OCI-LY7 (cell line): ENCODE data around the gene HSPB6. TPM values are rescaled to one million over a fixed set of nuclear protein-coding genes. Genes with fewer than 3 reads are reported as not detected.

Experiments used
- BruUV-seq: library from RNA; stranded (reverse); fragments of 400-500 nt; replicated peaks from 2 replicates; lab custom pipeline; 2021; lab: Mats Ljungman, UMichigan
- CTCF ChIA-PET: fragments of 300-600 bp; sonication (Branson Sonifier 250); formaldehyde crosslinking; loops from one replicate; lab custom pipeline; 2022; ENCODE audit warnings: antibody characterized with exemption; ENCODE audit not compliant: unreplicated experiment; lab: Charles Lee
- POLR2A ChIA-PET: fragments of 300-600 bp; sonication (Branson Sonifier 250); formaldehyde crosslinking; loops from one replicate; lab custom pipeline; 2022; ENCODE audit warnings: antibody characterized with exemption; lab: Charles Lee
- DNase-seq: peaks from one replicate; pipeline ENCODE4 v3.0.0-alpha.2; 2015; ENCODE audit warnings: low spot score
- H2AFZ ChIP-seq: fragments of 200-600 bp; sonication (generic), shearing (Covaris generic); 2 replicates; pipeline ENCODE4 v1.6.1; 2014; ENCODE audit warnings: mild to moderate bottlenecking, antibody characterized with exemption, low read length, moderate library complexity
- H3K27ac ChIP-seq: fragments of 200-600 bp; sonication (generic); 2 replicates; pipeline ENCODE4 v1.5.1; 2014; ENCODE audit warnings: mixed run types, low read depth, mild to moderate bottlenecking, moderate library complexity, low read length, inconsistent platforms; ENCODE audit not compliant: poor library complexity, severe bottlenecking
- H3K36me3 ChIP-seq: fragments of 200-600 bp; sonication (generic); 2 replicates; pipeline ENCODE4 v1.6.1; 2014; ENCODE audit warnings: mild to moderate bottlenecking, antibody characterized with exemption, low read length, moderate library complexity, mixed read lengths; ENCODE audit not compliant: insufficient read depth
- H3K4me1 ChIP-seq: fragments of 200-600 bp; sonication (generic); 2 replicates; pipeline ENCODE4 v1.5.1; 2014; ENCODE audit warnings: mild to moderate bottlenecking, low read length; ENCODE audit not compliant: insufficient read depth, poor library complexity, severe bottlenecking
- H3K4me2 ChIP-seq: fragments of 200-600 bp; sonication (generic); 2 replicates; pipeline ENCODE4 v1.6.1; 2014; ENCODE audit warnings: mild to moderate bottlenecking, low read length
- H3K4me3 ChIP-seq: fragments of 200-600 bp; sonication (generic); 2 replicates; pipeline ENCODE4 v1.5.1; 2014; ENCODE audit warnings: mild to moderate bottlenecking, low read depth, low read length; ENCODE audit not compliant: poor library complexity, severe bottlenecking
- H3K79me2 ChIP-seq: fragments of 200-600 bp; sonication (generic); 2 replicates; pipeline ENCODE4 v1.6.1; 2016; ENCODE audit warnings: low read depth, mild to moderate bottlenecking, low read length, moderate library complexity, mixed read lengths; ENCODE audit not compliant: insufficient read depth
- H3K9me2 ChIP-seq: fragments of 200-600 bp; sonication (generic); 2 replicates; pipeline ENCODE4 v1.6.1; 2016; ENCODE audit warnings: mild to moderate bottlenecking, low read length, mixed read lengths; ENCODE audit not compliant: insufficient read depth
- H3K9me3 ChIP-seq: fragments of 200-600 bp; sonication (generic); 2 replicates; pipeline ENCODE4 v1.6.1; 2014; ENCODE audit warnings: mild to moderate bottlenecking, mixed run types, low read length, mixed read lengths
- H4K20me1 ChIP-seq: fragments of 200-600 bp; sonication (generic); 2 replicates; pipeline ENCODE4 v1.6.1; 2014; ENCODE audit warnings: mild to moderate bottlenecking, antibody characterized with exemption, low read length, moderate library complexity, mixed read lengths; ENCODE audit not compliant: insufficient read depth
- EZH2phosphoT487 ChIP-seq: fragments of 200-600 bp; sonication (generic); IDR thresholded peaks from 2 replicates; pipeline ENCODE4 v1.6.1; 2018; ENCODE audit warnings: low read depth, borderline replicate concordance, mild to moderate bottlenecking, mixed run types, antibody characterized with exemption, low read length, moderate library complexity, mixed read lengths
- intact Hi-C: fragments of 100-400 bp; cut with micrococcal nuclease; formaldehyde crosslinking; loops from one replicate; pipeline ENCODE4 v1.10.0; 2022; ENCODE audit not compliant: unreplicated experiment
- total RNA-seq, 2 experiments: library from RNA; depleted of rRNA in 1 of 2; stranded (reverse); fragments of >200 nt in 1 of 2; shearing (Covaris generic) in 1 of 2; gene quantifications; 2 replicates each; pipeline ENCODE4 v1.2.3, GENCODE V29; 2014 to 2022
- TF ChIP-seq, protein P1 (sequence below): fragments of 200-600 bp; sonication (generic); conservative IDR thresholded peaks from 2 replicates; pipeline ENCODE4 v1.5.1; 2014; ENCODE audit warnings: mild to moderate bottlenecking, antibody characterized with exemption, low read length, moderate library complexity, mixed read lengths

Gene HSPB6
- total RNA-seq, 2 experiments from 2014 or later, result 1.7 TPM; not detected in 1

DNA sequence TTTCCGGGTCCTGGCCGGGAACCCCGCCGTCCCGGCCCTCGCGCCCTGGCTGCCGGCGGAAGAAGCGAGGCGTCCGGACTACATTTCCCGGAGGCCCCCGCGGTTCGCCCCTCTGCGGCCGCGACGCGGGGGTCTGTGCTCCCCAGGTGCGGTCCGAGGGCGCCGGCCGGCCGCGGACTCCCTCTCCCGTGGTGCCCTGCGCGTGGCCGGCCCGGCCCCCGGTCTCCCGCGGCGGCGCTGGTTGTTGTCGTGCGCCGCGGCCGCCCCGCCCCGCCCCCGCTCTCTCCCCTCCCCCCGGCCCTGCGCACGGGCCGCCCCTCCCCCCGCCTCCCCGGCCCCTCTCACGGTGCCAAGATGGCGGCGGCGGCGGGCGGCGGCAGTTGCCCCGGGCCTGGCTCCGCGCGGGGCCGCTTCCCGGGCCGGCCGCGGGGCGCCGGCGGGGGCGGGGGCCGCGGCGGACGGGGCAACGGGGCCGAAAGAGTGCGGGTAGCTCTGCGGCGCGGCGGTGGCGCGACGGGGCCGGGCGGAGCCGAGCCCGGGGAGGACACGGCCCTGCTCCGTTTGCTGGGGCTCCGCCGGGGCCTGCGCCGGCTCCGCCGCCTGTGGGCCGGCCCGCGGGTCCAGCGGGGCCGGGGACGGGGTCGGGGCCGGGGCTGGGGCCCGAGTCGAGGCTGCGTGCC, 39.0 kb downstream of the HSPB6 start, which contains the start of gene KMT2B:
TSS of gene KMT2B (plus strand) at position 339 of the 680 bp plus-strand sequence. CDS start at position 355, 16 bp downstream.
- peaks cover 45% of the 10 kb centered on the region for H3K4me1 ChIP-seq
- peak within 1 kb of the TSS; percentile 80 for H3K4me3 ChIP-seq
- H3K79me2 ChIP-seq, result peaks cover 18% of the 10 kb centered on the region
- peak within 1 kb of the TSS; percentile 67 for H3K27ac ChIP-seq
- H3K4me2 ChIP-seq, result peak within 1 kb of the TSS; percentile 91
- intact Hi-C loops, result loop anchor here (1.0 to 5.0 kb wide), 7 partner anchors 19 to 213 kb away; partner anchors contain the start of genes HSPB6 and PROSER3
- ChIA-PET CTCF (no interaction called here), POLR2A (interaction anchor here (1.1 kb wide), 1 partner anchor 26 kb away, joined by 3 read pairs; no protein-coding TSS in a partner anchor)
- H2AFZ ChIP-seq, result peak within 1 kb of the TSS; percentile 27
- peaks cover 31% of the 10 kb centered on the region for H3K36me3 ChIP-seq
- TF ChIP-seq, protein P1, sequence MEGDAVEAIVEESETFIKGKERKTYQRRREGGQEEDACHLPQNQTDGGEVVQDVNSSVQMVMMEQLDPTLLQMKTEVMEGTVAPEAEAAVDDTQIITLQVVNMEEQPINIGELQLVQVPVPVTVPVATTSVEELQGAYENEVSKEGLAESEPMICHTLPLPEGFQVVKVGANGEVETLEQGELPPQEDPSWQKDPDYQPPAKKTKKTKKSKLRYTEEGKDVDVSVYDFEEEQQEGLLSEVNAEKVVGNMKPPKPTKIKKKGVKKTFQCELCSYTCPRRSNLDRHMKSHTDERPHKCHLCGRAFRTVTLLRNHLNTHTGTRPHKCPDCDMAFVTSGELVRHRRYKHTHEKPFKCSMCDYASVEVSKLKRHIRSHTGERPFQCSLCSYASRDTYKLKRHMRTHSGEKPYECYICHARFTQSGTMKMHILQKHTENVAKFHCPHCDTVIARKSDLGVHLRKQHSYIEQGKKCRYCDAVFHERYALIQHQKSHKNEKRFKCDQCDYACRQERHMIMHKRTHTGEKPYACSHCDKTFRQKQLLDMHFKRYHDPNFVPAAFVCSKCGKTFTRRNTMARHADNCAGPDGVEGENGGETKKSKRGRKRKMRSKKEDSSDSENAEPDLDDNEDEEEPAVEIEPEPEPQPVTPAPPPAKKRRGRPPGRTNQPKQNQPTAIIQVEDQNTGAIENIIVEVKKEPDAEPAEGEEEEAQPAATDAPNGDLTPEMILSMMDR, result no peak
- no peak for TF ChIP-seq EZH2phosphoT487
- H4K20me1 ChIP-seq, result peaks cover 6% of the 10 kb centered on the region
- BruUV-seq, result no TSS peak
- no peak for DNase-seq
- H3K9me2 ChIP-seq, result no peaks in the 10 kb centered on the region
- H3K9me3 ChIP-seq, result no peaks in the 10 kb centered on the region

GRCh38 chr19:35716801-35717664, 39.8 kb downstream of the HSPB6 start:
- Histone ChIP-seq H2AFZ (peak overlapping the region; percentile 27), H3K79me2 (peaks cover 18% of the 10 kb centered on the region), H3K36me3 (peaks cover 24% of the 10 kb centered on the region), H3K27ac (peak overlapping the region; percentile 58), H3K4me2 (peak overlapping the region; percentile 75), H3K4me1 (peaks cover 52% of the 10 kb centered on the region), H3K9me2 (no peaks in the 10 kb centered on the region), H3K9me3 (no peaks in the 10 kb centered on the region), H4K20me1 (peaks cover 6% of the 10 kb centered on the region), H3K4me3 (peak overlapping the region; percentile 77)
- ChIA-PET POLR2A (no interaction called here), CTCF (no interaction called here)
- no TSS peak for BruUV-seq
- DNase-seq, result peak; percentile 99
- intact Hi-C loops, result loop anchor here (1.0 to 5.0 kb wide), 6 partner anchors 23 to 214 kb away; partner anchors contain the start of genes HSPB6 and PROSER3
- TF ChIP-seq, protein P1, result peak; percentile 83
- no peak for TF ChIP-seq EZH2phosphoT487
